ENCODE results near the gene DOC2B.

GRCh38 chr17:159609-160008 lies 21.8 kb downstream of the DOC2B start:
- no peak for TF ChIP-seq CTCF (IDR thresholded peaks at IDR 0.05; ENCODE audit: control extremely low read depth in 1 of 3, insufficient read depth in 1 of 3, low read depth in 1 of 3, low read length in 3 of 3)
- TF ChIP-seq RFX5 (IDR thresholded peaks at IDR 0.05; ENCODE audit: borderline replicate concordance, low read depth, low read length) = no peak
- no peak for TF ChIP-seq YY1 (IDR thresholded peaks at IDR 0.05; ENCODE audit: low read depth, low read length)
- TF ChIP-seq EZH2 (IDR thresholded peaks at IDR 0.05; ENCODE audit: low read depth, low read length, severe bottlenecking) = no peak
- no peak for TF ChIP-seq CHD1 (IDR thresholded peaks at IDR 0.05; ENCODE audit: low read depth, low read length)
- TF ChIP-seq TEAD4 (IDR thresholded peaks at IDR 0.05; ENCODE audit: low read depth, low read length) = no peak
- no peak for TF ChIP-seq FOSL1 (IDR thresholded peaks at IDR 0.05; ENCODE audit: insufficient read depth, low read depth, low read length)
- no peak for TF ChIP-seq SP1 (IDR thresholded peaks at IDR 0.05; ENCODE audit: low read depth, low read length)
- no peak for TF ChIP-seq USF2 (IDR thresholded peaks at IDR 0.05; ENCODE audit: low read length)
- TF ChIP-seq POLR2AphosphoS5 (IDR thresholded peaks at IDR 0.05; ENCODE audit: low read depth, low read length) = no peak

Measured in H1 (cell line).